H1 (cell line): ENCODE data around the gene S100A6. TPM values are rescaled to one million over a fixed set of nuclear protein-coding genes. Genes with fewer than 3 reads are reported as not detected.

ENCODE experiments used
- CREB1 ChIP-seq: IDR thresholded peaks from 2 replicates; pipeline ENCODE4 v1.6.1; 2012; ENCODE audit warnings: inconsistent platforms
- NANOG ChIP-seq: IDR thresholded peaks from 2 replicates; pipeline ENCODE4 v1.6.1; 2011; ENCODE audit warnings: low read length, low read depth, mild to moderate bottlenecking, inconsistent platforms; ENCODE audit not compliant: insufficient read depth, poor library complexity, severe bottlenecking
- polyA plus RNA-seq, 7 experiments: library from polyadenylated mRNA; depleted of rRNA in 3 of 7; stranded (reverse) in 5 of 7; unstranded in 2 of 7; fragments of >200 nt in 5 of 7; fragments of 200-250 nt in 2 of 7; gene quantifications; 1 replicate in 5 of 7; 2 replicates in 1 of 7; 4 replicates in 1 of 7; pipeline versions ENCODE4 v1.2.1 to v1.2.3, GENCODE V29; 2011 to 2013; ENCODE audit warnings: missing spikeins in 2 of 7, mixed read lengths in 2 of 7
- total RNA-seq: library from RNA; stranded (reverse); fragmentation: NEBNext Ultra II Directional; extraction: Animal tissue kit (Norgen Biotek cat#: 25700); gene quantifications from 2 replicates; pipeline ENCODE4 v1.2.1, GENCODE V29; 2021

S100A6 gene
- total and polyA plus RNA-seq, 2 of the 8 experiments (the other 6 are each of a cell fraction or from before 2014, with no cell fraction given): 11.1 to 63.0 TPM

GRCh38 chr1:153507926-153508583 is 27.7 kb downstream of the S100A6 start (continued):
- TF ChIP-seq CREB1: no peak
- TF ChIP-seq NANOG: no peak
